ENCODE results near the gene ARHGAP4. TPM values are rescaled to one million over a fixed set of nuclear protein-coding genes. Genes with fewer than 3 reads are reported as not detected.

ARHGAP4 gene
- total RNA-seq, 2 experiments from 2014 or later, result 151 to 160 TPM

- CTCF ChIA-PET, result no interaction called here
- no peak for DNase-seq
- H3K4me1 Mint-ChIP-seq (ENCODE audit: low read depth), result peaks cover 7% of the 10 kb centered on the region
- peaks cover 11% of the 10 kb centered on the region for H3K27me3 Mint-ChIP-seq
- POLR2A ChIA-PET, result no interaction called here
- no peaks in the 10 kb centered on the region for H3K36me3 Mint-ChIP-seq
- no peak overlapping the region for H3K4me3 Mint-ChIP-seq
- H3K9me3 Mint-ChIP-seq, result no peaks in the 10 kb centered on the region
- intact Hi-C loops (cut with micrococcal nuclease), result loop anchor here (10.0 kb wide), 2 partner anchors 49 to 89 kb away; partner anchors contain the start of genes IDH3G, PDZD4 and SSR4
- H3K27ac Mint-ChIP-seq, result no peak overlapping the region
These were observed 42.8 kb downstream of the ARHGAP4 start for GRCh38 chrX:153883163-153883843.

DNA sequence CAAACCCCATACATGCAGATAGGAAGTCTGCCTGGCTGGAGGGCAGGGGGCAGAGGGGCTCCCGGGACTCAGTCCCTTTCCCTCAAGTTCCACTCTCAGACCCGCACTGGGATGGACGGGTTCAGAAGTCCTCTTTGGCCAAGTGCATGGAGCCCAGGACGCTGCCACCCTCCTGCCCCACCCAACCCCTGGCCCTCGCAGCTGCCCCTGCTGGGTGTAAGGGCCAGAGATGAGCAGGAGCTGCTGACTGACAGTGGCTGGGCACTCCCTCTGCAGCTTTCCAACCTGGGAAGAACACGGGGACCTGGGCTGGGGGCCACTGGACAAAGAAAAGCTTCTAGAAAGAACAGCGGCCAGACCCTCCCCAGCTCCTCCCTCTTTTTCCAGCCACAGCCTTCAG lies 43.5 kb downstream of the ARHGAP4 start:
- CTCF ChIA-PET, result no interaction called here
- Mint-ChIP-seq H3K27ac (no peak overlapping the region), H3K4me3 (no peak overlapping the region), H3K27me3 (peaks cover 11% of the 10 kb centered on the region), H3K36me3 (no peaks in the 10 kb centered on the region), H3K9me3 (no peaks in the 10 kb centered on the region), H3K4me1 (ENCODE audit: low read depth) (peaks cover 10% of the 10 kb centered on the region)
- POLR2A ChIA-PET, result no interaction called here
- intact Hi-C loops (cut with micrococcal nuclease), result loop anchor here (10.0 kb wide), 2 partner anchors 48 to 88 kb away; partner anchors contain the start of genes IDH3G, PDZD4 and SSR4
- no peak for DNase-seq

DNA sequence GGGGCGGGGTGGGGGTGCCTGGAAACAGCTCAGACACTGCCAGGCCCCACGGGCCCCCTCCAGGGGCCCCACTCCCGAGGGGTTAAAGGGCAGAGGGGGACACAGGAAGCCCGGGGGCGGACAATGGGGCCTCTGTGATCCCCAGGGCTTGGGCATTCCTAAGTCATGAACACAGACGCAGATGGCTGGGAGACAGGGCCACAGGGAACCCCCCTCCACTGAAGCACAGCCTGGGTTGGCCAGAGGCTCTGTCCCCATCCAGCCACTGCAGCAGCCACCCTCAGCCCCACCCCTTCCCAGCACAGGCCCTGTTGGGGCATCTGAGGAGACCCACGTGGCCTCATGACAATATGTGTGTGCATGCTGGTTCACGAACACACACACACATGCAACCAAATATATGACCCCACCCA lies 44.0 kb downstream of the ARHGAP4 start:
- H3K27me3 Mint-ChIP-seq, result peaks cover 11% of the 10 kb centered on the region
- DNase-seq, result no peak
- H3K36me3 Mint-ChIP-seq, result no peaks in the 10 kb centered on the region
- CTCF ChIA-PET, result no interaction called here
- POLR2A ChIA-PET, result no interaction called here
- no peak overlapping the region for H3K4me3 Mint-ChIP-seq
- H3K27ac Mint-ChIP-seq, result no peak overlapping the region
- H3K4me1 Mint-ChIP-seq (ENCODE audit: low read depth), result peaks cover 10% of the 10 kb centered on the region
- intact Hi-C loops (cut with micrococcal nuclease), result loop anchor here (10.0 kb wide), 2 partner anchors 47 to 87 kb away; partner anchors contain the start of genes IDH3G, PDZD4 and SSR4
- H3K9me3 Mint-ChIP-seq, result no peaks in the 10 kb centered on the region

GRCh38 chrX:153881281-153881680 lies 44.8 kb downstream of the ARHGAP4 start:
- Mint-ChIP-seq H3K4me3 (no peak overlapping the region), H3K9me3 (no peaks in the 10 kb centered on the region), H3K36me3 (no peaks in the 10 kb centered on the region), H3K27me3 (peaks cover 14% of the 10 kb centered on the region), H3K27ac (no peak overlapping the region), H3K4me1 (ENCODE audit: low read depth) (peaks cover 10% of the 10 kb centered on the region)
- DNase-seq, result no peak
- ChIA-PET CTCF (no interaction called here), POLR2A (no interaction called here)
- intact Hi-C loops (cut with micrococcal nuclease), result loop anchor here (10.0 kb wide), 2 partner anchors 46 to 86 kb away; partner anchors contain the start of genes IDH3G, PDZD4 and SSR4

GRCh38 chrX:153880440-153880815 lies 45.6 kb downstream of the ARHGAP4 start:
- no peaks in the 10 kb centered on the region for H3K9me3 Mint-ChIP-seq
- H3K27me3 Mint-ChIP-seq, result peaks cover 17% of the 10 kb centered on the region
- no peak overlapping the region for H3K27ac Mint-ChIP-seq
- no peak overlapping the region for H3K4me3 Mint-ChIP-seq
- no peaks in the 10 kb centered on the region for H3K36me3 Mint-ChIP-seq
- ChIA-PET CTCF (no interaction called here), POLR2A (no interaction called here)
- H3K4me1 Mint-ChIP-seq (ENCODE audit: low read depth), result peaks cover 10% of the 10 kb centered on the region
- no peak for DNase-seq
- intact Hi-C loops (cut with micrococcal nuclease), result loop anchor here (10.0 kb wide), 2 partner anchors 46 to 86 kb away; partner anchors contain the start of genes IDH3G, PDZD4 and SSR4

- Mint-ChIP-seq H3K9me3 (no peaks in the 10 kb centered on the region), H3K4me1 (ENCODE audit: low read depth) (peaks cover 10% of the 10 kb centered on the region), H3K36me3 (no peaks in the 10 kb centered on the region), H3K27me3 (peaks cover 13% of the 10 kb centered on the region), H3K27ac (no peak overlapping the region), H3K4me3 (no peak overlapping the region)
- intact Hi-C loops (cut with micrococcal nuclease), result loop anchor here (10.0 kb wide), 2 partner anchors 45 to 85 kb away; partner anchors contain the start of genes IDH3G, PDZD4 and SSR4
- ChIA-PET POLR2A (no interaction called here), CTCF (no interaction called here)
- no peak for DNase-seq
These were observed 46.2 kb downstream of the ARHGAP4 start for GRCh38 chrX:153879741-153880439.

DNA sequence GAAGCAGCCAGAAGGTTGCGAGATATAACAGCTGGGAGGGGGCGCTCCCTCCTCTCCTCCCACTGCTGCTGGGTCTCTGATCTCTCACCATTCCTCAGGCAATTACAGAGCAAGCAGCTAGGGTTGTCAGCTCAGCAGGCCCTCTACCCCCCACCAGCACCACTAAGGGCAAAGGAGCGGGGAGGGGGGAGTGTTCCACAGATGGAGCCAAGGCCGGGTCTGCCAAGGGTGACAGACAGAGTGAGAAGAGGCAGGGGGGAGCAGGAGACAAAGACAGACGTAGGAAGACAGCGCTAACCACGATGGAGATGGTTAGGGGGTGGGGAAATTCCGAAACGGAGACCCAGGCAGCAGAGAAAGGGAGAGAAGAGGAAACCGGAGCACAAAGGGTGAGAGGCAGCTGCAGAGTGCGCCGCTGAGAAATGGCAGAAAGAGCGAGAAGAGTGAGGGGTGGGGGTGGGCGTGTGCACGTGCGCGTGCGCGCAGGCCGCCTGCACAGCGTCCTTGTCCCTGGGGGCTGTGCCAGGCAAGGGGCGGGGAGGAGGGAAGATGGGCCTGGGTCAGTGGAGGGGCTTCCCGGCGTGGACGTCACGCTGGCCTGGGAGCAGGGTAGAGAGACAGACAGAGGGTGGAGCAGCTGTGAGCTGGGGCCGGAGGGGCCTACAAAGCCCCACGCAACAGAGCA lies 47.0 kb downstream of the ARHGAP4 start:
- peak; percentile 19 for DNase-seq
- H3K9me3 Mint-ChIP-seq, result no peaks in the 10 kb centered on the region
- CTCF ChIA-PET, result no interaction called here
- H3K4me1 Mint-ChIP-seq (ENCODE audit: low read depth), result peaks cover 10% of the 10 kb centered on the region
- peak overlapping the region; percentile 23 for H3K27ac Mint-ChIP-seq
- intact Hi-C loops (cut with micrococcal nuclease), result no loop called here
- peaks cover 9% of the 10 kb centered on the region for H3K27me3 Mint-ChIP-seq
- H3K36me3 Mint-ChIP-seq, result no peaks in the 10 kb centered on the region
- POLR2A ChIA-PET, result interaction anchor here (0.6 kb wide), 1 partner anchor 29 kb away, joined by 3 read pairs; no protein-coding TSS in a partner anchor
- H3K4me3 Mint-ChIP-seq, result no peak overlapping the region

GRCh38 chrX:153878345-153878744 lies 47.7 kb downstream of the ARHGAP4 start:
- no peak overlapping the region for H3K4me3 Mint-ChIP-seq
- H3K27ac Mint-ChIP-seq, result no peak overlapping the region
- H3K9me3 Mint-ChIP-seq, result no peaks in the 10 kb centered on the region
- H3K36me3 Mint-ChIP-seq, result no peaks in the 10 kb centered on the region
- CTCF ChIA-PET, result no interaction called here
- DNase-seq, result no peak
- H3K4me1 Mint-ChIP-seq (ENCODE audit: low read depth), result peaks cover 10% of the 10 kb centered on the region
- peaks cover 9% of the 10 kb centered on the region for H3K27me3 Mint-ChIP-seq
- POLR2A ChIA-PET, result no interaction called here
- intact Hi-C loops (cut with micrococcal nuclease), result no loop called here

GRCh38 chrX:153877571-153878261 lies 48.3 kb downstream of the ARHGAP4 start:
- intact Hi-C loops (cut with micrococcal nuclease), result no loop called here
- Mint-ChIP-seq H3K4me3 (no peak overlapping the region), H3K4me1 (ENCODE audit: low read depth) (peaks cover 10% of the 10 kb centered on the region)

DNA sequence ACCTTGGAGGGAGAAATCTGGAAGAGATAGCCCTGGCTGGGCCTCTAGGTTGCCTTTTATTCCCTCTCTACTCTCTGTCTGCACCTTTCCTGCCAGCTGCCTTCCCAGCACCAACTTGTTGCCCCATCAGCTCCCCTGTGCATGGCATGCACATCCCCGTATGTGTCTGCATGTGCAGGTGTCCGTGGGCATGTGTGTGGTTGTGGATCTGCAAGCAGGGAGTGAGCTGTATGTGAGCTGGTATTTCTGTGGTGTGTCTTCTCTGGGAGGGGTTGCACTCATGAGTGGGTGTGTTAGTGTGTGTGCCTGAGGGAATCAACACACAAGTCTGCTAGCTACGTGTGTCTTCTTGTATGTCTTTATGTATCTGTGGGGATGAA lies 50.0 kb downstream of the ARHGAP4 start:
- Mint-ChIP-seq H3K27me3 (peaks cover 8% of the 10 kb centered on the region), H3K4me3 (peak overlapping the region; percentile 20), H3K36me3 (no peaks in the 10 kb centered on the region), H3K27ac (peak overlapping the region; percentile 38), H3K9me3 (no peaks in the 10 kb centered on the region), H3K4me1 (ENCODE audit: low read depth) (peaks cover 10% of the 10 kb centered on the region)
- ChIA-PET POLR2A (no interaction called here), CTCF (no interaction called here)
- no peak for DNase-seq
- intact Hi-C loops (cut with micrococcal nuclease), result no loop called here

More at GRCh38 chrX:153877571-153878261, 48.3 kb downstream of the ARHGAP4 start:
- DNase-seq, result no peak
- no peaks in the 10 kb centered on the region for H3K36me3 Mint-ChIP-seq
- ChIA-PET POLR2A (interaction anchor here (0.6 kb wide), 1 partner anchor 44 kb away, joined by 3 read pairs; no protein-coding TSS in a partner anchor), CTCF (interaction anchor here (0.7 kb wide), 1 partner anchor 18 kb away, joined by 4 read pairs; no protein-coding TSS in a partner anchor)
- H3K9me3 Mint-ChIP-seq, result no peaks in the 10 kb centered on the region
- H3K27ac Mint-ChIP-seq, result no peak overlapping the region
- H3K27me3 Mint-ChIP-seq, result peaks cover 9% of the 10 kb centered on the region

GRCh38 chrX:153875391-153876111 lies 50.5 kb downstream of the ARHGAP4 start:
- Mint-ChIP-seq H3K9me3 (no peaks in the 10 kb centered on the region), H3K27ac (no peak overlapping the region), H3K4me1 (ENCODE audit: low read depth) (peaks cover 10% of the 10 kb centered on the region), H3K4me3 (no peak overlapping the region), H3K36me3 (no peaks in the 10 kb centered on the region), H3K27me3 (peaks cover 8% of the 10 kb centered on the region)
- peak; percentile 73 for DNase-seq
- CTCF ChIA-PET, result no interaction called here
- POLR2A ChIA-PET, result no interaction called here
- intact Hi-C loops (cut with micrococcal nuclease), result no loop called here
